Activated CD4-positive, alpha-beta T cell treated with anti-CD3 and anti-CD28 coated beads, Interleukin-2, amount 10 ng/mL, durations not matched to agents 24 days and 14 days (primary cell): ENCODE data around the gene ASMT. TPM values are rescaled to one million over a fixed set of nuclear protein-coding genes. Genes with fewer than 3 reads are reported as not detected.
"Not testable (repeated sequence)": the region's sequence is repeated elsewhere in the genome, so short reads cannot be mapped to it uniquely, and the experiment has no call there.

Experiments
- DNase-seq: peaks from one replicate; pipeline ENCODE4 v3.0.0; 2022
- H3K27ac Mint-ChIP-seq: one replicate; pipeline ENCODE4 v1.8.0; 2022; ENCODE audit warnings: mild to moderate bottlenecking, mixed read lengths
- H3K27me3 Mint-ChIP-seq: one replicate; pipeline ENCODE4 v1.8.0; 2022; ENCODE audit warnings: mixed read lengths
- H3K36me3 Mint-ChIP-seq: one replicate; pipeline ENCODE4 v1.8.0; 2022; ENCODE audit warnings: low read depth, mild to moderate bottlenecking, mixed read lengths
- H3K4me1 Mint-ChIP-seq: one replicate; pipeline ENCODE4 v1.8.0; 2021; ENCODE audit warnings: mixed read lengths
- H3K4me3 Mint-ChIP-seq: one replicate; pipeline ENCODE4 v1.8.0; 2022; ENCODE audit warnings: mild to moderate bottlenecking, moderate library complexity, mixed read lengths
- H3K9me3 Mint-ChIP-seq: one replicate; pipeline ENCODE4 v1.8.0; 2021; ENCODE audit warnings: mixed read lengths
- intact Hi-C: fragments of 100-400 bp; cut with micrococcal nuclease; formaldehyde crosslinking; loops from one replicate; pipeline ENCODE4 v1.15.1; 2023
- total RNA-seq: library from RNA; stranded (reverse); gene quantifications from 2 replicates; pipeline ENCODE4 v1.2.3, GENCODE V29; 2022

ASMT gene
- total RNA-seq, 1 donor from 2014 or later = 0.21 TPM

DNA sequence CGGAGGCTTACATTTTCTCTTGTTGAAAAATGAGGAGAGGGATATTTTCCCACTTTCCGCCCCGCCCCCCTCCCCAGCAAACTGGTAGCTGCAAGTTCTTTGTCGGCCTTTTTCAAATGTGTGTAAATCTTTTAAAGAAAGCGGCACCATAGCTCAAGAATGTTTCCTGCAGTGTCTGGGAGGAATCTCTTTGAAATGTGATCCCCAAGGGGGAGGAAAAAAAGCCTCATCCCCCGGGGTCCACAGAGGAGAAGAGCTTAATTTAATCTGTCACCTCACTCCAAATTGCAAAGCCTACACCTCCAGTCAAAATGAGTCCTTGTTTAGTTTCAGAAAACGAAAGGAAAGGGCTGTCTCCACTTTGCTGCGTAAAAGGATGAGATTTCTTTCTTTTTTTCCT lies 34.8 kb downstream of the ASMT start:
- H3K27ac Mint-ChIP-seq = no peak overlapping the region
- H3K36me3 Mint-ChIP-seq = peaks cover 3% of the 10 kb centered on the region
- peaks cover 5% of the 10 kb centered on the region for H3K4me1 Mint-ChIP-seq
- H3K4me3 Mint-ChIP-seq = no peak overlapping the region
- DNase-seq = no peak
- intact Hi-C loops = loop anchor here (10.0 kb wide), 1 partner anchor 855 kb away; the partner anchor contains the start of genes DHRSX and ZBED1
- H3K9me3 Mint-ChIP-seq = peaks cover 4% of the 10 kb centered on the region
- peaks cover 2% of the 10 kb centered on the region for H3K27me3 Mint-ChIP-seq

DNA sequence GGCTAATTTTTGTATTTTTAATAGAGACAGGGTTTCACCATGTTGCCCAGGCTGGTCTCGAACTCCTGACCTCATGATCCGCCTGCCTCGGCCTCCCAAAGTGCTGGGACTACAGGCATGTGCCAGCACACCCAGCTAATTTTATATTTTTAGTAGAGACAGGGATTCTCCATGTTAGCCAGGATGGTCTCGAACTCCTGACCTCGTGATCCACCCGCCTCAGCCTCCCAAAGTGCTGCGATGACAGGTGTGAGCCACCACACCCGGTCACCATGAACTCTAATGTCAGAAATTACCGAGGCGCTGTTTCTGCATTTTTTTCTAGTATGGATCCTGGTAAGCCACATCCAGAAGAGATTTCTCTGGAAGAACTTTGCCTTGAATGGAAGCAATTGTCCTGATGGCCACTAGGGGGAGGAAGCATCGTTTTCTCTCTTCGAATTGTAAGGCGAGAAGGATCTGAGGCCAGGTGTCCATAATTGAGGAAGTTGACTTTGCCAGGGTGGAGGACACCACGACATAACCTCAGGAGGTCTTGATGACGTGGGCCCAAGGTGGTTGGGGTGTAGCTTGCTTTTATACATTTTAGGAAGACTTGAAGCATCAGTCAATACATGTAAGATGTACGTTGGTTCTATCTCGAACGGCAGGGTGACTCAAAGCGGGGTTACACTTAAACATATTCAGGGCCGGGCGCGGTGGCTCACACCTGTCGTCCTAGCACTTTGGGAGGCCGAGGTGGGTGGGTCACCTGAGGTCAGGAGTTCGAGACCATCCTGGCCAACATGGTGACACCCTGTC lies 37.4 kb downstream of the ASMT start:
- peak; percentile 76 for DNase-seq
- not testable (repeated sequence) for H3K27me3 Mint-ChIP-seq, H3K4me1 Mint-ChIP-seq, H3K9me3 Mint-ChIP-seq, H3K36me3 Mint-ChIP-seq, H3K4me3 Mint-ChIP-seq
- intact Hi-C loops = loop anchor here (1.0 to 10.0 kb wide), 2 partner anchors 853 to 941 kb away; partner anchors contain the start of genes DHRSX and ZBED1
- peak overlapping the region; percentile 13 for H3K27ac Mint-ChIP-seq

- intact Hi-C loops = loop anchor here (2.0 to 10.0 kb wide), 7 partner anchors 22 to 951 kb away; partner anchors contain the start of genes DHRSX, P2RY8 and ZBED1
- H3K9me3 Mint-ChIP-seq = no peaks in the 10 kb centered on the region
- no peak overlapping the region for H3K27ac Mint-ChIP-seq
Observed at GRCh38 chrX:1656379-1656778, 41.5 kb downstream of the ASMT start.

GRCh38 chrX:1657367-1658070 lies 42.7 kb downstream of the ASMT start:
- Mint-ChIP-seq H3K4me1 (peaks cover 28% of the 10 kb centered on the region), H3K9me3 (no peaks in the 10 kb centered on the region), H3K36me3 (peaks cover 22% of the 10 kb centered on the region), H3K27me3 (no peaks in the 10 kb centered on the region), H3K4me3 (peak overlapping the region; percentile 93), H3K27ac (peak overlapping the region; percentile 95)
- DNase-seq = peak; percentile 86
- intact Hi-C loops = loop anchor here (1.0 to 10.0 kb wide), 8 partner anchors 21 to 1039 kb away; partner anchors contain the start of genes DHRSX, P2RY8 and ZBED1

More at GRCh38 chrX:1656379-1656778, 41.5 kb downstream of the ASMT start:
- Mint-ChIP-seq H3K27me3 (no peaks in the 10 kb centered on the region), H3K4me1 (peaks cover 29% of the 10 kb centered on the region), H3K4me3 (no peak overlapping the region), H3K36me3 (peaks cover 15% of the 10 kb centered on the region)
- no peak for DNase-seq

DNA sequence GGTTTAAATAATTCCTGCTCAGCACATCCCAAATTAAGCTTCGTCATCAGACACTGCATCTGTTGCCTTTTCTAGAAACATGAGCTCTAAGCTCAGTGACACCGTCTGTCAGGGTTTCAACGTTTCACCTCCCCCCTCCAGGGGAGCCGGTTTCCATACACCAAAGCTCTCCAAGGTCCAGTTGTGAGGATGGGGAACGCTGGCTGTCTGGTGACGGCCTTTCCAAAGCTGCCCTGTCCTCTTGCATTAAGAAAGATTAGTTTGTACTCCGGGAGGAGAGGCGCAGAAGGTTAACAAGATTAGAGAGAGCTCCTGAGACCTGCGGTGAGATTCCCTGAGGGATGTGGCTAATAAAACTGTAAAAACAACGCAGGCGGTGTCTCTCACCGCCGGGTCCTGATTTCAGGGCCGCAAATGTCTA lies 43.2 kb downstream of the ASMT start:
- H3K4me1 Mint-ChIP-seq = peaks cover 29% of the 10 kb centered on the region
- H3K27ac Mint-ChIP-seq = peak overlapping the region; percentile 95
- no peaks in the 10 kb centered on the region for H3K9me3 Mint-ChIP-seq
- DNase-seq = peak; percentile 67
- no peaks in the 10 kb centered on the region for H3K27me3 Mint-ChIP-seq
- peak overlapping the region; percentile 93 for H3K4me3 Mint-ChIP-seq
- intact Hi-C loops = loop anchor here (5.0 to 10.0 kb wide), 3 partner anchors 191 to 949 kb away; partner anchors contain the start of genes DHRSX and ZBED1
- peaks cover 23% of the 10 kb centered on the region for H3K36me3 Mint-ChIP-seq

DNA sequence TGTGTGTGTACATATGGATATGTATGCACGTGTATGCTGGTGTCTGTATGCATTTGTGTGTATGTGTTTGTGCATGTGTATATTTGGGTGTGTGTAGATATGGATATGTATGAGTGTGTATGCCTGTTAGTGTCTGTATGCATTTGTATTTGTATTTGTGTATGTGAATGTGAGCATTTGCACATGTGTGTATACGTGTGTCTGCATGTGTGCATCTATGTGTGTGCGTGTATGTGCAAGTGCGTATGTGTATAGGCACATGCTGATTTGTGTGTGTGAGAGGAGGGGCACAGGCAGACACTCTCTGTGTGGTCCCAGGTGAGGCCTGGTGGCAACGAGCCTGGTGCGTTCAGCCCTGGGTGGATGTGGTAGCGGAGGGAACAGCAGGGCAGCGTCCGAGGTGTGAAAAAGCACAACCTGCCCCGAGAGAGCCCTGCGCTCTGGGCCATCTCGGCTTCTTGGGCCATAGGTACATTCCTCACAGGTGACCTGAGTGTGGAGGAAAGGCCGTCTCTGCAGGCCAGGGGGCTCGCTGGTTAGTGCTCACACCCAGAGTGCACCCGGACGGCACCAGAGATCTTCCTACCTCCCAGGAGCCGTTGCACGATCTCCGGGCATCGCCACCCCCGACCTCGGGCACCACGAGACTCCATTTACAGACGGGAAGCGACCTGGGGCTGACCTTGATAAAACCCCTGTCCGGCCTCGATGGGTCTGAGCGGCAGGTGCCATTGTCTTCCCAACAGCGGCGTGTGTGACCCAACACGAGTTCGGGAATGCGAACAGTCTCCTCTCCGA lies 45.0 kb downstream of the ASMT start:
- H3K36me3 Mint-ChIP-seq = peaks cover 33% of the 10 kb centered on the region
- no peak for DNase-seq
- no peaks in the 10 kb centered on the region for H3K27me3 Mint-ChIP-seq
- no peaks in the 10 kb centered on the region for H3K9me3 Mint-ChIP-seq
- peak overlapping the region; percentile 93 for H3K4me3 Mint-ChIP-seq
- H3K4me1 Mint-ChIP-seq = peaks cover 30% of the 10 kb centered on the region
- intact Hi-C loops = loop anchor here (5.0 to 10.0 kb wide), 3 partner anchors 193 to 947 kb away; partner anchors contain the start of genes DHRSX and ZBED1
- H3K27ac Mint-ChIP-seq = peak overlapping the region; percentile 45

DNA sequence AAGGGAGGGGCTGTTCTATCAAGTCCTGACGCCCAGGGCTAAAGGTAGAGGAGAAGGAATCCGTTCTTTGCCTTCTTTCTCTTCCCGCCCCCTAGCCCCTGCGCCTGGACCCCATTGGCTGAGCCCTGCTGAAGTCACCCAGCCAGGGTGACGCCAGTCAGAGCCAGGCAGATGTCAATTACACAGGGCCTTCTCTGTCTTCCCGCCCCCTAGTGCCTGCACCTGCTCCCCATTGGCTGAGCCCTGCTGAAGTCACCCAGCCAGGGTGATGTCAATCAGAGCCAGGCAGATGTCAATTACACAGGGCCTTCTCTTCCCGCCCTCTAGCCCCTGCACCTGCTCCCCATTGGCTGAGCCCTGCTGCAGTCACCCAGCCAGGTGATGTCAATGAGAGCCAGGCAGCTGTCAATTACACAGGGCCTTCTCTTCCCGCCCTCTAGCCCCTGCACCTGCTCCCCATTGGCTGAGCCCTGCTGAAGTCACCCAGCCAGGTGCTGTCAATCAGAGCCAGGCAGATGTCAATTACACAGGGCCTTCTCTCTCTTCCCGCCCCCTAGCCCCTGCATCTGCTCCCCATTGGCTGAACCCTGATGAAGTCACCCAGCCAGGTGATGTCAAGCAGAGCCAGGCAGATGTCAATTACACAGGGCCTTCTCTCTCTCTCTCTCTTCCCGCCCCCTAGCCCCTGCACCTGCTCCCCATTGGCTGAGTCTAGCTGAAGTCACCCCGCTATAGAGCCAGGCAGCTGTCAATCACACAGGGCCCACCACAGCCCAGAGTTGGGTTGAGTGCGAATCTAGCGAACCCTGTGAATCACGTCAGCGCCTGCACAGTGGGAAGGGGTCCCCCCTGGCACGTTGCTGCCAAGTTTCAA lies 46.4 kb downstream of the ASMT start:
- Mint-ChIP-seq H3K36me3 (peaks cover 43% of the 10 kb centered on the region), H3K9me3 (no peaks in the 10 kb centered on the region), H3K27ac (peak overlapping the region; percentile 93), H3K4me3 (peak overlapping the region; percentile 87), H3K27me3 (no peaks in the 10 kb centered on the region), H3K4me1 (peaks cover 30% of the 10 kb centered on the region)
- intact Hi-C loops = loop anchor here (1.0 kb wide), 2 partner anchors 70 to 208 kb away; partner anchors contain the start of gene AKAP17A
- DNase-seq = peak; percentile 94

DNA sequence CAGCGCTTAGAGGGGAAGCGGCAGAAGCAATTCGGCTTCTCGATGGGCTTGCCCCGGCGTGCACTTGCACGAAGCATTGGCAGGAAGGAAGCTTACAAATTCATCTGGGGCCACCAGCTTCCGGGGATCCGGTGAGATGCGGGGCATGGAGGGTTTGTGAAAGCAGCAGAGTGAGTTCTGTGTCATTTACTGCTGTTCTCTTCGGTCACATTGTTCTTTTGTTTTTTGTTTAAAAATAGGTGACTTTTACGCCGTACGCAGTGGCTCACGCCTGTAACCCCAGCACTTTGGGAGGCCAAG lies 47.0 kb downstream of the ASMT start:
- Mint-ChIP-seq H3K27me3 (no peaks in the 10 kb centered on the region), H3K4me1 (peaks cover 30% of the 10 kb centered on the region), H3K9me3 (no peaks in the 10 kb centered on the region), H3K4me3 (peak overlapping the region; percentile 87), H3K27ac (peak overlapping the region; percentile 93), H3K36me3 (peaks cover 48% of the 10 kb centered on the region)
- intact Hi-C loops = loop anchor here (1.0 kb wide), 2 partner anchors 71 to 209 kb away; partner anchors contain the start of gene AKAP17A
- DNase-seq = no peak

- peaks cover 43% of the 10 kb centered on the region for H3K36me3 Mint-ChIP-seq
- H3K27me3 Mint-ChIP-seq = no peaks in the 10 kb centered on the region
- intact Hi-C loops = no loop called here
- no peak overlapping the region for H3K27ac Mint-ChIP-seq
- peaks cover 3% of the 10 kb centered on the region for H3K4me1 Mint-ChIP-seq
- no peaks in the 10 kb centered on the region for H3K9me3 Mint-ChIP-seq
- no peak for DNase-seq
- no peak overlapping the region for H3K4me3 Mint-ChIP-seq
Observed at GRCh38 chrX:1667566-1667965, 52.7 kb downstream of the ASMT start.

DNA sequence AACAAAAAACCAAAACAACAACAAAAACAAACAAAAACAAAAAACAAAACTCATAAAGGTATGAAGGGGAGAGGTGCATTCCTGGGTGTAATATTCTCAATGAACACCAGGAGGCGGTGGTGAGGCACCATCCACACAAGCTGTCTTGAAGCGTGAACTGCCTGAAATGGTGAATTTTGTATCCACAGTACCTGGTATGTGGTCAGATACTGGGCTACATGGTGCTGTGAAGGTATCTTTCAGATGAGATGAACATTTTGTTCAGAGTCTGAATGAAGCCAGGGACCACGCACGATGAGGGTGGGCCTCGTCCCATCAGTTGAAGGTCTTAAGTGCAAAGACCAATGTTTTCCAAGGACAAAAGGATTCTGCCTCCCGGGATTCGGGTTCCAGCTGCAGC lies 58.5 kb downstream of the ASMT start:
- no peaks in the 10 kb centered on the region for H3K4me1 Mint-ChIP-seq
- H3K36me3 Mint-ChIP-seq = peaks cover 16% of the 10 kb centered on the region
- intact Hi-C loops = loop anchor here (1.0 kb wide), 1 partner anchor 920 kb away; no protein-coding TSS in a partner anchor
- H3K9me3 Mint-ChIP-seq = no peaks in the 10 kb centered on the region
- H3K4me3 Mint-ChIP-seq = no peak overlapping the region
- no peaks in the 10 kb centered on the region for H3K27me3 Mint-ChIP-seq
- H3K27ac Mint-ChIP-seq = no peak overlapping the region
- DNase-seq = peak; percentile 82

DNA sequence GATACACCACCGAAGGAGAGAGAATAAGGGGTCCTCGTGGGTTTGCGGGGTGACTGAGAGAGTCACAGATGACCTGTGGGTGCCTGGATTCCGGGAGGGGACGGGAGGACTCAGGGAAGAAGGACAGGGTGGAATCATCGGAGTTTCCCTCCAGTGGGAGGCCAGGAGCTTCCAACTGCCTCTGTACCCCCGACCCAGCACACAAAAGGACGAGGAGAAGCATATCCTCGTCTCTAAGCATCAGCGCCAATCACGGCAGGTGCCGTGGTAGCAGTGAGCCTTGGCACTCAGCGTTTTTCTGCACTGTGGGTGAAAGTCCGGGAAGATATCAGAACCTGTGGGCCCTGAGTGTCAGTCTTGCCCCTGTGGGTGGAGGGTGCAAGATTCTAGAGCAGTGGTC lies 62.0 kb downstream of the ASMT start:
- Mint-ChIP-seq H3K4me1 (peaks cover 9% of the 10 kb centered on the region), H3K27ac (no peak overlapping the region), H3K36me3 (peaks cover 20% of the 10 kb centered on the region), H3K27me3 (no peaks in the 10 kb centered on the region), H3K4me3 (no peak overlapping the region), H3K9me3 (peaks cover under 1% of the 10 kb centered on the region)
- intact Hi-C loops = loop anchor here (5.0 kb wide), 1 partner anchor 470 kb away; no protein-coding TSS in a partner anchor
- DNase-seq = no peak

- intact Hi-C loops = loop anchor here (2.0 to 5.0 kb wide), 2 partner anchors 22 to 472 kb away; no protein-coding TSS in a partner anchor
- peaks cover 19% of the 10 kb centered on the region for H3K4me1 Mint-ChIP-seq
- DNase-seq = peak; percentile 65
- H3K27ac Mint-ChIP-seq = peak overlapping the region; percentile 10
- peaks cover 11% of the 10 kb centered on the region for H3K9me3 Mint-ChIP-seq
- peaks cover 30% of the 10 kb centered on the region for H3K36me3 Mint-ChIP-seq
- H3K4me3 Mint-ChIP-seq = no peak overlapping the region
- H3K27me3 Mint-ChIP-seq = no peaks in the 10 kb centered on the region
Observed at GRCh38 chrX:1679238-1679637, 64.4 kb downstream of the ASMT start.
